Ishikawa (cell line): ENCODE data around the gene SYVN1.

Source experiments
- CEBPB ChIP-seq: IDR thresholded peaks from 2 replicates; pipeline ENCODE4 v1.6.1; 2012
- CREB1 ChIP-seq: IDR thresholded peaks from 2 replicates; pipeline ENCODE4 v1.6.1; 2012; ENCODE audit warnings: low read depth
- EGR1 ChIP-seq: IDR thresholded peaks from 2 replicates; pipeline ENCODE4 v1.6.1; 2012
- EP300 ChIP-seq: IDR thresholded peaks from 2 replicates; pipeline ENCODE4 v1.6.1; 2012; ENCODE audit warnings: borderline replicate concordance
- FOXM1 ChIP-seq: IDR thresholded peaks from 2 replicates; pipeline ENCODE4 v1.6.1; 2012; ENCODE audit warnings: low read depth, borderline replicate concordance
- NFIC ChIP-seq: IDR thresholded peaks from 2 replicates; pipeline ENCODE4 v1.6.1; 2012
- RAD21 ChIP-seq: IDR thresholded peaks from 2 replicates; pipeline ENCODE4 v1.6.1; 2012; ENCODE audit warnings: low read depth
- TAF1 ChIP-seq: IDR thresholded peaks from 2 replicates; pipeline ENCODE4 v1.6.1; 2012; ENCODE audit warnings: low read depth, mild to moderate bottlenecking
- TCF12 ChIP-seq: IDR thresholded peaks from 2 replicates; pipeline ENCODE4 v1.6.1; 2012; ENCODE audit warnings: low read depth
- TEAD4 ChIP-seq: IDR thresholded peaks from 2 replicates; pipeline ENCODE4 v1.6.1; 2012
- YY1 ChIP-seq: IDR thresholded peaks from 2 replicates; pipeline ENCODE4 v1.6.1; 2012; ENCODE audit warnings: low read depth
- ZBTB7A ChIP-seq: IDR thresholded peaks from 2 replicates; pipeline ENCODE4 v1.6.1; 2012; ENCODE audit warnings: low read depth
- TF ChIP-seq, protein P1 (sequence below): IDR thresholded peaks from 2 replicates; pipeline ENCODE4 v1.6.1; 2012
- TF ChIP-seq, protein P2 (sequence below): IDR thresholded peaks from 2 replicates; pipeline ENCODE4 v1.6.1; 2012
- TF ChIP-seq, protein P3 (sequence below): IDR thresholded peaks from 2 replicates; pipeline ENCODE4 v1.6.1; 2012; ENCODE audit warnings: low read depth, mild to moderate bottlenecking

Gene SYVN1

DNA sequence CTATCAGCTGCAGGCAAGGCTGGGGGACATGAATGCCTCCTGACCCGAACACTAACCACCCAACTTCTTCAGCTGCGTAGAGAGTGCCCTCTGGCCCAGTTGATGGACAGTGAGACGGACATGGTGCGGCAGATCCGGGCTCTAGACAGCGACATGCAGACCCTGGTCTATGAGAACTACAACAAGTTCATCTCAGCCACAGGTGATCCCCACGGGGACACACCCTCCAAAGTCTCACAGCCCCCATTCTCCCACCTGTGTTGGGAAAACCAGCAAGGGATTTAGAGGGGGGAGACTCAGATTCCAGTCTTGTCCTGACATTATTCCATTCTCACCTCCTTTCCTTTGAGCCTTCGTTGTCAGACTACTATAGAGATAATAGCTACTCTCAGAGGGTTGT, 37.4 kb downstream of the SYVN1 start:
- TF ChIP-seq CEBPB (no peak), ZBTB7A (no peak), YY1 (no peak), TEAD4 (no peak), FOXM1 (no peak), CREB1 (no peak)
- TF ChIP-seq, protein P1, sequence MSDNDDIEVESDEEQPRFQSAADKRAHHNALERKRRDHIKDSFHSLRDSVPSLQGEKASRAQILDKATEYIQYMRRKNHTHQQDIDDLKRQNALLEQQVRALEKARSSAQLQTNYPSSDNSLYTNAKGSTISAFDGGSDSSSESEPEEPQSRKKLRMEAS = no peak

DNA sequence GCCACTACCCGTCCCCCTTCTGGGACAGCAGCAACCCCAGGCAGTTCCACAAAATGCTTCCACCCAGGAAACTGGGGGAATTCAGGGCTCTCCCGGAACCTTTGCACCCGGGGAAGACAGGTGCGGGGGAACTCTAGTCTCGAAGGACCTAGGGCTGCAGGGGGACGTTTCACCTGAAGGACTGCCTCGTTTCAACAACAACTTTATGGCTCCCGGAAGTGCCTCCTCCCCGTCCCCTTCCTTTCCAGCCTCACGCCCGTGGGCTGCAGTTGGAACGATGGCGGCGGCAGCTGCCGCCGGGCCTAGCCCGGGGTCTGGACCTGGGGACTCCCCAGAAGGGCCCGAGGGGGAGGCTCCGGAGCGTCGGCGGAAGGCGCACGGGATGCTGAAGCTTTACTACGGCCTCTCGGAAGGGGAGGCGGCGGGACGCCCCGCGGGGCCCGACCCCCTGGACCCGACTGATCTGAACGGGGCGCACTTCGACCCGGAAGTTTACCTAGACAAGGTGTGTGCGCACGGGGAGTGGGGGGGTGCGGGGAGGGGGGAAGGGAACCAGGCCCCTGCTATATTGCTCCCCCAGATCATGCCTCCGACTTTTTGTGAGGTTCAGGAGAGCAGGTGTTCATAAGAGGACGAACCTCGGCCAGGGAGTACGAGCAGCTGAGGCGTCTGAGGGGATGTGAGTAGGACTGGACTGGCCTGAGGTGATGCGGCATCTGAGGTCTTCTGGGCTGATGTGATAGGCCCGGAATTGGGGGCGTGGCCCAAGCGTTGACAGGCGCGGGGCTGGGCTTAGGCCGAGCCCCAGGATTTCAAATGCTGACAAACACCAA, 38.1 kb downstream of the SYVN1 start, which contains the start of gene VPS51:
Gene VPS51, plus strand, starts transcription at position 241 of the 833 bp plus-strand sequence. Its CDS starts 37 bp downstream, at position 278.
- TF ChIP-seq CEBPB (peak; percentile 31; the same call in 1 of the 2 replicates), TCF12 (peak; percentile 81), FOXM1 (no peak), TAF1 (peak; percentile 74), EP300 (peak; percentile 46; the same call in 1 of the 2 replicates), CREB1 (peak; percentile 24; the same call in 1 of the 2 replicates), RAD21 (no peak), NFIC (no peak), ZBTB7A (peak; percentile 64; the same call in 1 of the 2 replicates), EGR1 (peak; percentile 38; the same call in 1 of the 2 replicates), TEAD4 (peak; percentile 37), YY1 (peak; percentile 89)
- TF ChIP-seq, protein P2, sequence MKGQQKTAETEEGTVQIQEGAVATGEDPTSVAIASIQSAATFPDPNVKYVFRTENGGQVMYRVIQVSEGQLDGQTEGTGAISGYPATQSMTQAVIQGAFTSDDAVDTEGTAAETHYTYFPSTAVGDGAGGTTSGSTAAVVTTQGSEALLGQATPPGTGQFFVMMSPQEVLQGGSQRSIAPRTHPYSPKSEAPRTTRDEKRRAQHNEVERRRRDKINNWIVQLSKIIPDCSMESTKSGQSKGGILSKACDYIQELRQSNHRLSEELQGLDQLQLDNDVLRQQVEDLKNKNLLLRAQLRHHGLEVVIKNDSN = peak; percentile 76
- TF ChIP-seq, protein P1 = peak; percentile 88
- TF ChIP-seq, protein P3, sequence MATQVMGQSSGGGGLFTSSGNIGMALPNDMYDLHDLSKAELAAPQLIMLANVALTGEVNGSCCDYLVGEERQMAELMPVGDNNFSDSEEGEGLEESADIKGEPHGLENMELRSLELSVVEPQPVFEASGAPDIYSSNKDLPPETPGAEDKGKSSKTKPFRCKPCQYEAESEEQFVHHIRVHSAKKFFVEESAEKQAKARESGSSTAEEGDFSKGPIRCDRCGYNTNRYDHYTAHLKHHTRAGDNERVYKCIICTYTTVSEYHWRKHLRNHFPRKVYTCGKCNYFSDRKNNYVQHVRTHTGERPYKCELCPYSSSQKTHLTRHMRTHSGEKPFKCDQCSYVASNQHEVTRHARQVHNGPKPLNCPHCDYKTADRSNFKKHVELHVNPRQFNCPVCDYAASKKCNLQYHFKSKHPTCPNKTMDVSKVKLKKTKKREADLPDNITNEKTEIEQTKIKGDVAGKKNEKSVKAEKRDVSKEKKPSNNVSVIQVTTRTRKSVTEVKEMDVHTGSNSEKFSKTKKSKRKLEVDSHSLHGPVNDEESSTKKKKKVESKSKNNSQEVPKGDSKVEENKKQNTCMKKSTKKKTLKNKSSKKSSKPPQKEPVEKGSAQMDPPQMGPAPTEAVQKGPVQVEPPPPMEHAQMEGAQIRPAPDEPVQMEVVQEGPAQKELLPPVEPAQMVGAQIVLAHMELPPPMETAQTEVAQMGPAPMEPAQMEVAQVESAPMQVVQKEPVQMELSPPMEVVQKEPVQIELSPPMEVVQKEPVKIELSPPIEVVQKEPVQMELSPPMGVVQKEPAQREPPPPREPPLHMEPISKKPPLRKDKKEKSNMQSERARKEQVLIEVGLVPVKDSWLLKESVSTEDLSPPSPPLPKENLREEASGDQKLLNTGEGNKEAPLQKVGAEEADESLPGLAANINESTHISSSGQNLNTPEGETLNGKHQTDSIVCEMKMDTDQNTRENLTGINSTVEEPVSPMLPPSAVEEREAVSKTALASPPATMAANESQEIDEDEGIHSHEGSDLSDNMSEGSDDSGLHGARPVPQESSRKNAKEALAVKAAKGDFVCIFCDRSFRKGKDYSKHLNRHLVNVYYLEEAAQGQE = no peak

DNA sequence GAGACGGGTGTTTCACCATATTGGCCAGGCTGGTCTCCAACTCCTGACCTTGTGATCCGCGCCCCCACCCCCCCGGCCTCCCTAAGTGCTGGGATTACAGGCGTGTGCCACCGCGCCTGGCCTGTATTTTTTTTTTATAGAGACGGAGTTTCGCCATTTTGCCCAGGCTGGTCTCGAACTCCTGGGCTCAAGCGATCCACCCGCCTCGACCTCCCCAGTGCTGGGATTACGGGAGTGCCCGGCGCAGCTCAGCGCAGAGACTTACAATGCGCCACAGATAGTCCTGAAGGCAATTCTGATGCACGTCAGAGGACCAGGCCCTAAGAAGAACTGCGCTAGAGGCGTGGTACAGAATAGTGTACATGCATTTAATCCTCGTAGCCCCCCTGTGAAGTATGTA, 38.9 kb downstream of the SYVN1 start:
- TF ChIP-seq, protein P1 = no peak
- TF ChIP-seq TEAD4 (no peak), RAD21 (no peak), FOXM1 (no peak), YY1 (no peak), TCF12 (no peak), TAF1 (no peak), NFIC (no peak), EP300 (no peak), CREB1 (no peak), EGR1 (no peak), CEBPB (no peak)
- TF ChIP-seq, protein P2 = no peak
- TF ChIP-seq, protein P3 = no peak

DNA sequence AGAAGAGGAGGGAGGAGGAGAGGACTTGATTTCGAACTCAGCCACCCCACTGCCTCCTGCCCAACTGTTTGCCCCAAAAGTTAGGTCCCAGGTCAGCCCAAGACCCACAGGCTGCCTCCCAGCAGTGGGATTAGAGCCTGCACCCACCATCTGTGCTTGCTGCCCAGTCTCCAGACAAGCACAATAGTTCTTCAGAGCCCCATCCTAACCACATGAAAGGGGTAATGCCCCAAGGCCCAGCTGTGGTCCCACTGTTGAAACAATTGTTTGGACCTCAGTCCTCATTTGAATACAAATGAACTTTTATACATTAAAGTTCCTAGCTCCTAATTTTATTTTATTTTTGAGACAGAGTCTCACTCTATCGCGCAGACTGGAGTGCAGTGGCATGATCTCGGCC, 43.7 kb downstream of the SYVN1 start:
- TF ChIP-seq TAF1 (no peak), CEBPB (no peak), EGR1 (no peak), FOXM1 (no peak), TCF12 (no peak), CREB1 (no peak), RAD21 (no peak)
- TF ChIP-seq, protein P3 = no peak
